ENCODE measurements around the gene TRAPPC6A.

The TRAPPC6A gene

GRCh38 chr19:45146251-45146650 is 31.8 kb downstream of the TRAPPC6A start:
- no peak for FAIRE-seq

- no peak for FAIRE-seq
Measured at GRCh38 chr19:45145270-45146189, 32.5 kb downstream of the TRAPPC6A start.

DNA sequence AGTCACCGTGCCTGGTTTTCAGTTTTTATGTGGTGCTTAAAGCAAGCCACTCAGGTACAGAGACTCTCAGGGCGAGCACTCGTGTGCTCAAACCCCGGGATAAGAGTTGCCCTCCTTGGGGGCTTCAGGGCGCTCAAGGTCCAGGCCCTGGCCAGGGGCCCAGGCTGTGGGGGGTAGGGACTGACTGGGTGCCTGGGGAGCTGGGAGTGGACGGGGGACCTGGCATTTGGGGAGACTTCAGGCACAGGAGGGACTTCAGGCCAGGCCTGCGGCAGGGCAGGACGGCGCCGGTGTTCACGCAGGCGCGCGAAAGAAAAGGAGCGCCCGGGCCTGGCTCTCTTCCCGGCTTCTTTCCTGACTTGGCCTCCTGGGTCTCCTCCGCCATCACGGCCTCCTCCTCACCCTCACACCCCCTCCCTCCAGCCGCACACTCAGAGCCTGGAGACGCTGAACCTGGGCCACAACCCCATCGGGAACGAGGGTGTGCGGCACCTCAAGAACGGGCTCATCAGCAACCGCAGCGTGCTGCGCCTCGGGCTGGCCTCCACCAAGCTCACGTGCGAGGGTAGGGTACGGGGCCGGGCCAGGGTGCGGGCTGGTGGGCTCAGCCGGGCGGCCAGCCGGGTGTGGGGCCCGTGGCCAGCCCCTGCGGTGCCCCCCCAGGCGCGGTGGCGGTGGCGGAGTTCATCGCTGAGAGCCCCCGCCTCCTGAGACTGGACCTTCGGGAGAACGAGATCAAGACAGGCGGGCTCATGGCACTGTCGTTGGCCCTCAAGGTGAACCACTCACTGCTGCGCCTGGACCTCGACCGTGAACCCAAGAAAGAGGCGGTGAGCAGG is 33.4 kb downstream of the TRAPPC6A start:
- no peak for FAIRE-seq

GRCh38 chr19:45142726-45143110 is 35.3 kb downstream of the TRAPPC6A start:
- FAIRE-seq, result no peak

GRCh38 chr19:45142016-45142725 is 35.9 kb downstream of the TRAPPC6A start:
- FAIRE-seq, result no peak

GRCh38 chr19:45141203-45141900 is 36.7 kb downstream of the TRAPPC6A start:
- FAIRE-seq, result no peak

DNA sequence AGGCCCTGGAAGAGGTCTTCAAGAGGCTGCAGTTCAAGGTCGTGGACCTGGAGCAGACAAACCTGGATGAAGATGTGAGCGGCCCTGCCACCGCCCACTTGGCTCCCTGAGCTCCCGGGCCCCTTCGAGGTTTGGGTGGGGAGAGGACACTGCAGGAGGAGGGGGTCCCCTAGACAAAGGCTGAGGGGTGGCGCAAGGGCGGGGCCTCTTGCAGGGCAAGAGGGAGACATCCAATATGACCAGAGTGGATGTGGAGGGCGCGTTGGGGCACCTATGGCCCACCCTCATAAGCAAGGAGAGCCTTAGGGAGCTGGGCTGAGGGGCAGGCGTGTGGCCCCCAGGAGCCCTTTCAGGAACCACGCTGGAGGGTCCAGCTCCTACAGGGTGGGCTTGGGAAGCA is 37.5 kb downstream of the TRAPPC6A start:
- no peak for FAIRE-seq

- FAIRE-seq, result no peak
Measured at GRCh38 chr19:45140144-45140503, 37.9 kb downstream of the TRAPPC6A start.

DNA sequence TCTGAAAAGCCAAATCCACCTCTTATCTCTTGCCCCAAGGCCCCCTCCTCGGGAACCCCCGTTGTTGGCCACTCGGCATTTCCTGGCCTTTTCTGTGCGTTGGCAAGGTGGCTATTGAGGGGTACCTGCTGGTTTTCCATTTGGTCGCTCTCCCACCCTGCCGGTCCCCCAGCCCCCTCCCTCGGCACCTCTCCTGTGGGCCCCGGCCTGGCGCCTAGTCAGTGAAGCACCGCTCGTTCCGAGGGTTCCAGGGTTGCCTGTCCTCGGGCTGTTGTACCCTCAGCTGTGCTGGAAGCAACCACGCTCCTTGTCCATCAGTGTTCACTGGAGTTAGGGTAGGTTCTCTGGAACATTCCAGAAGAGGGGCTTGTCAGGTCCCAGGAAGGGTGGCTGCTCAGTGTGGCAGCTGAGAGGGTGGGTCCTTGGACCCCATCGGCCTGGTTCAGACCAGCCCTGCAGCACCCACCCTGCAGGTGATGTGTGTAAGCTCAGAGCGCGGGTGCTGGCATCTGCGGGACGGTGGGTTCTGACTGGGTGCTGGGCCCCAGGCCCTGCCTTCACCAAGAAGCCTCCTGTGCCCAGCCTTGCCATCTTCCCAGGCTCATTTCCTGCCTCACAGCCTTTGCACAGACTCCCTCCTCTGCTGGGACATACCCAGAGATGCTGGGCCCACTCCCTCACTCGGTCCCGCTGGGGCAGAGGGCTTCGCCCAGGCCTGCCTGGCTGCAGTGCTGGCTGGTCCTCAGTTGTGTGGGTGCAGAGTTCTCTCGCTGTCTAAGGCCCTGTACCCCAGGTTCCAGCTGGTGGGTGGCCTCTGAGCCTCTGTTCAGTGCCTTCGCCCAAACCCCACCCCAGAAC is 38.5 kb downstream of the TRAPPC6A start:
- FAIRE-seq, result no peak

GRCh38 chr19:45138303-45138751 is 39.7 kb downstream of the TRAPPC6A start:
- FAIRE-seq, result no peak

- no peak for FAIRE-seq
Measured at GRCh38 chr19:45137179-45137761, 40.8 kb downstream of the TRAPPC6A start.

DNA sequence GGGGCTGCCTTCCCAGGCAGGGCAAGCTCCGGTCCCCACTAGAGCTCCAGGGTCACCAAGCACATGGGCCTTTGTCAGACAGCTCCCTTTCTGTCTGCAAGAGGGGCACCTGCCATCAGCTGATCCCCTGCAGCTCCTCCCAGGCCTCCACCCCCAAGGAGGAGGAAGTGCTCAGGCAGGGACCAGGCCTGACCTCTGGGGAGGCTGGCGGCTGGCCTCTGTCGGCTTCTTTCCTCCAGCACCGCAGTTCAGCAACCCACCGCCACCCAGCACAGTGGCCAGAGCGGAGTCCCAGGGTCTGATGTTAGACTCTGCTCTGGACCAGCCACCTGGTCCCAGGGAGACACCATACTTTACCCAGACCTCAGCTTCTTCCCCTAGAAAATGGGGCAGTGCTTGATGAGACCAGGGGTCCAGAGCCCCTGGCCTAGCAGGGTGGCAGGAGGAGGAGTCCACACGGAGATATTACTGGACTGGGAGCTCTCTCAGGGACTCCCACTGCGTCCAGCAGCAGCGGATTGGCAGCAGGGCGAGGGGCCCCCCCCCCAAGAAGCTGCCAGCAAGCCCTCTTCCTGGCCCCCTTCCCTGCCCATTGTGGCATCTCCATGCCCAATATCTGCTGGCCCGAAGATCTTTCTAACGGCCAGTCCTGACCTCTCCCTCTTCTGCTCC is 41.4 kb downstream of the TRAPPC6A start:
- no peak for FAIRE-seq

- FAIRE-seq, result no peak
Measured at GRCh38 chr19:45135176-45135885, 42.7 kb downstream of the TRAPPC6A start.

GRCh38 chr19:45133661-45134060 is 44.4 kb downstream of the TRAPPC6A start:
- FAIRE-seq, result no peak

DNA sequence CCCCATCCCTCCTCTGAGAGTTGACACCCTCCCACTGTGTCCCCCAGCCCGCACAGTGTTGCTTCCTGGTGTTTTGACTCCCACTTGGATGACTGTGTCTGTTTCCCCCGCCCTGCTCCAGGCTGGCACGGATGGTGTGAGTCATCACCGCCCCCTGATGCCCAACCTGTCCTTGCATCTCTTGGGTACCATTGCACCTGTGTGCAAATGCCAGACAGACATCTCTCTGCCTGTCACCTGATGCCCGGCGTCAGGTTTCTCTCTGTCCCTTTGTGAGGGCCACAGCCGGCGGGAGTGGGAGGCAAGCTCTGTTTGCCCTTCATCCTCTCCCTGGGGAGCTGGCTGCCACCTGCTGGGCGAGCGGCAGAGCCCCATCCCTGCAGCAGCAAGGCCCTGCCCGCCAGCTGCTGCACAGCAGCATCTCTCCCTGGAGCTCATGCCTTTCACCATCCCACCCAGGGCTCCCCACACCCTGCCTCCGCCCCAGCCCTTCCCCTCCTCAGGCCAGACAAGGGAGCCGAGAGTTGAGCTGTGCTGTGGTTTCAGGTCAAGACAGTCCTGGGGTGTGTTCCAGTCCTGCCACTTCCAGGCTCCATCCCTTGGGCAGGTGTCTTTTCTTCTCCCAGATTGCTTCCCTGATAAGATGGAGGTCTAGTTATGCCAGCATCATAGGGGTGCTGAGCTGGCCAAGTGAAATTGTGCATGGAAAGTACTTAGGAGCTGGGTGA is 47.0 kb downstream of the TRAPPC6A start:
- FAIRE-seq, result no peak

GRCh38 chr19:45130236-45130635 is 47.8 kb downstream of the TRAPPC6A start:
- FAIRE-seq, result no peak

GRCh38 chr19:45128806-45129205 is 49.2 kb downstream of the TRAPPC6A start:
- no peak for FAIRE-seq

DNA sequence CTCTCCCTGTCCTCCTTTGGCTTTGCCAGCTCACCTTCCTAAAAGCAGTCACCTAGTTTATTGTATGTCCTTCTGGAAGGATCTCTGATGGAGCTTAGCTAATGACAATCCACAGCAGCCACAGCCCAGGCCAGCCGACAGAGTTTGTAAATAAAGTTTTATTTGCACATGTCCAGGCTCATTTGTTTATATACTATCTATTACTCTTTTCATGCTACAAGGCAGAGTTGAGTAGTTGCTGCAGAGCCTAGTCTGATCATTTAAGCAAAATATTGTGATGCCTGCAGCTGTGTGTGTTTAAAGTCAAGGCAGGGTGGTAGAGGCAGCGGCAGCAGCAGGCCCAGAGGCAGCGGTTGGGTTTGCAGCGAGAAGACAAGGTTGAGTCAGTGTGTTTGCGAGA is 49.9 kb downstream of the TRAPPC6A start:
- no peak for FAIRE-seq

- FAIRE-seq, result no peak
Measured at GRCh38 chr19:45126654-45127053, 51.4 kb downstream of the TRAPPC6A start.

All from colon (tissue), 2 donors.